Activated T-helper 1 cell treated with Interleukin-2 at 50 U/mL for 16 hours (primary cell): ENCODE results near the gene HEATR1.
"Not testable (repeated sequence)": the region's sequence is repeated elsewhere in the genome, so short reads cannot be mapped to it uniquely, and the experiment has no call there.

Source experiments
- DNase-seq: peaks from one replicate; pipeline ENCODE4 v3.0.0-alpha.2; 2020; ENCODE audit warnings: low read depth

HEATR1 gene

GRCh38 chr1:236603991-236604904 lies at the start of gene HEATR1:
Gene HEATR1 (minus strand): TSS chr1:236604516. CDS start chr1:236604095, 421 bp downstream.
- peak; percentile 65 for DNase-seq

GRCh38 chr1:236645016-236645680 lies 40.8 kb upstream of the HEATR1 start:
- no peak for DNase-seq

GRCh38 chr1:236642763-236643162 lies 38.4 kb upstream of the HEATR1 start:
- no peak for DNase-seq

GRCh38 chr1:236639686-236640085 lies 35.4 kb upstream of the HEATR1 start:
- DNase-seq: no peak

- DNase-seq: no peak
Observed at GRCh38 chr1:236638945-236639344, 34.6 kb upstream of the HEATR1 start.

- DNase-seq: no peak
Observed at GRCh38 chr1:236636017-236636416, 31.7 kb upstream of the HEATR1 start.

GRCh38 chr1:236627727-236628408 lies 23.6 kb upstream of the HEATR1 start:
- DNase-seq: no peak

- DNase-seq: no peak
Observed at GRCh38 chr1:236623371-236624166, 19.3 kb upstream of the HEATR1 start.

GRCh38 chr1:236622407-236622806 lies 18.1 kb upstream of the HEATR1 start:
- no peak for DNase-seq

GRCh38 chr1:236619398-236619797 lies 15.1 kb upstream of the HEATR1 start:
- no peak for DNase-seq

- no peak for DNase-seq
Observed at GRCh38 chr1:236618507-236618906, 14.2 kb upstream of the HEATR1 start.

GRCh38 chr1:236615399-236616148 lies 11.3 kb upstream of the HEATR1 start:
- no peak for DNase-seq

GRCh38 chr1:236612349-236612748 lies 8.0 kb upstream of the HEATR1 start:
- no peak for DNase-seq

GRCh38 chr1:236608930-236609726 lies 4.8 kb upstream of the HEATR1 start:
- no peak for DNase-seq

- DNase-seq: not testable (repeated sequence)
Observed at GRCh38 chr1:236607597-236607996, 3.3 kb upstream of the HEATR1 start.

GRCh38 chr1:236604905-236605806 lies 840 bp upstream of the HEATR1 start:
- no peak for DNase-seq

- no peak for DNase-seq
Observed at GRCh38 chr1:236602171-236602570, 2.1 kb downstream of the HEATR1 start.

- no peak for DNase-seq
Observed at GRCh38 chr1:236590553-236591150, 13.7 kb downstream of the HEATR1 start.

GRCh38 chr1:236589531-236589930 lies 14.8 kb downstream of the HEATR1 start:
- no peak for DNase-seq
